Liver (tissue), 3 donors: ENCODE measurements around the gene YARS2.

Experiments
- FOXA1 ChIP-seq: IDR thresholded peaks from 2 replicates; pipeline ENCODE4 v1.6.1; 2016; ENCODE audit warnings: antibody characterized with exemption
- GABPA ChIP-seq, 2 donors: IDR thresholded peaks in 1 of 2; conservative IDR thresholded peaks in 1 of 2; 2 replicates each; pipeline ENCODE4 v1.6.1; 2016; ENCODE audit warnings: antibody characterized with exemption in 2 of 2, mild to moderate bottlenecking in 1 of 2, moderate library complexity in 1 of 2
- JUND ChIP-seq, 2 donors: IDR thresholded peaks; 2 replicates each; pipeline ENCODE4 v1.6.1; 2016; ENCODE audit warnings: antibody characterized with exemption in 2 of 2
- MAX ChIP-seq: IDR thresholded peaks from 2 replicates; pipeline ENCODE4 v1.6.1; 2016; ENCODE audit warnings: antibody characterized with exemption
- RAD21 ChIP-seq, 2 donors: IDR thresholded peaks; 2 replicates each; pipeline ENCODE4 v1.6.1; 2016; ENCODE audit warnings: antibody characterized with exemption in 2 of 2, mild to moderate bottlenecking in 2 of 2
- REST ChIP-seq: IDR thresholded peaks from 2 replicates; pipeline ENCODE4 v1.6.1; 2016; ENCODE audit warnings: antibody characterized with exemption, mild to moderate bottlenecking
- TAF1 ChIP-seq: conservative IDR thresholded peaks from 2 replicates; pipeline ENCODE4 v1.6.1; 2016; ENCODE audit warnings: antibody characterized with exemption, mild to moderate bottlenecking
- YY1 ChIP-seq: IDR thresholded peaks from 2 replicates; pipeline ENCODE4 v1.6.1; 2016; ENCODE audit warnings: antibody characterized with exemption, mild to moderate bottlenecking
- ZBTB33 ChIP-seq: IDR thresholded peaks from 2 replicates; pipeline ENCODE4 v1.6.1; 2016; ENCODE audit warnings: antibody characterized with exemption
- TF ChIP-seq, protein P1 (sequence below): fragments of 150-350 bp; IDR thresholded peaks from 2 replicates; pipeline ENCODE4 v1.5.1; 2017; ENCODE audit warnings: improper control_type of control experiment, low read depth, low read length; ENCODE audit not compliant: missing input control
- donor health status: healthy.
- donor health status: healthy.

DNA sequence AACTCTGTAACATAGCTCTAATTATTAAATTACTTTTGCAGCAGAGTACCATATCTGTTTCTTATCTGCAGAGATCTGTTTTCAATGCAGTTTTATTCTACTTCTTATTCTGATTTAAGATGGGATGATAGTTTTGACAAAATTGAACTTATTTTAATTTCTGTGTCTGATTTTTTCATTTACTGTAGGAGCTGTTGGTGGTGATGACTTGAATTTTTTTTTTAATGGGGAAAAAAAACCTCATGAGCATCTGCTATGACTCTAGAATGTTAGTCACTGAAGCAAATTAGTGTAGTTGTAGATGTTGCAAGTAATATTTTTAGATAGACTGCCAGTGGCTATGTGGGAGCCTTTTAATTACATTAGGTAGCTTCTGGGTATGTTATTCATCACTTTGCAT, 53.2 kb downstream of the YARS2 start:
- TF ChIP-seq, protein P1, sequence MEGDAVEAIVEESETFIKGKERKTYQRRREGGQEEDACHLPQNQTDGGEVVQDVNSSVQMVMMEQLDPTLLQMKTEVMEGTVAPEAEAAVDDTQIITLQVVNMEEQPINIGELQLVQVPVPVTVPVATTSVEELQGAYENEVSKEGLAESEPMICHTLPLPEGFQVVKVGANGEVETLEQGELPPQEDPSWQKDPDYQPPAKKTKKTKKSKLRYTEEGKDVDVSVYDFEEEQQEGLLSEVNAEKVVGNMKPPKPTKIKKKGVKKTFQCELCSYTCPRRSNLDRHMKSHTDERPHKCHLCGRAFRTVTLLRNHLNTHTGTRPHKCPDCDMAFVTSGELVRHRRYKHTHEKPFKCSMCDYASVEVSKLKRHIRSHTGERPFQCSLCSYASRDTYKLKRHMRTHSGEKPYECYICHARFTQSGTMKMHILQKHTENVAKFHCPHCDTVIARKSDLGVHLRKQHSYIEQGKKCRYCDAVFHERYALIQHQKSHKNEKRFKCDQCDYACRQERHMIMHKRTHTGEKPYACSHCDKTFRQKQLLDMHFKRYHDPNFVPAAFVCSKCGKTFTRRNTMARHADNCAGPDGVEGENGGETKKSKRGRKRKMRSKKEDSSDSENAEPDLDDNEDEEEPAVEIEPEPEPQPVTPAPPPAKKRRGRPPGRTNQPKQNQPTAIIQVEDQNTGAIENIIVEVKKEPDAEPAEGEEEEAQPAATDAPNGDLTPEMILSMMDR, result no peak
- TF ChIP-seq REST, result no peak
- TF ChIP-seq TAF1, result no peak
- no peak for TF ChIP-seq RAD21 (IDR thresholded peaks at IDR 0.05)
- TF ChIP-seq GABPA (IDR thresholded peaks at IDR 0.05 in 1 of 2, conservative IDR thresholded peaks at IDR 0.05 in 1 of 2), result no peak
- no peak for TF ChIP-seq FOXA1
- TF ChIP-seq ZBTB33, result no peak
- no peak for TF ChIP-seq YY1
- no peak for TF ChIP-seq JUND (IDR thresholded peaks at IDR 0.05)
- TF ChIP-seq MAX, result no peak
